H9 (cell line): ENCODE data around the gene SCLY. TPM values are rescaled to one million over a fixed set of nuclear protein-coding genes. Genes with fewer than 3 reads are reported as not detected.

Experiments
- DNase-seq: peaks from one replicate; pipeline ENCODE4 v3.0.0-alpha.2; 2017
- H2AFZ ChIP-seq: one replicate; pipeline ENCODE4 v1.6.1; 2013; ENCODE audit warnings: mild to moderate bottlenecking, low read length, control low read depth, moderate library complexity
- H2AK5ac ChIP-seq: 2 replicates; pipeline ENCODE4 v1.6.1; 2013; ENCODE audit warnings: low read length, control low read depth, mixed read lengths; ENCODE audit not compliant: insufficient read length
- H2BK120ac ChIP-seq: one replicate; pipeline ENCODE4 v1.6.1; 2013; ENCODE audit warnings: low read depth, mild to moderate bottlenecking, low read length, control low read depth, inconsistent platforms; ENCODE audit not compliant: poor library complexity, severe bottlenecking
- H2BK12ac ChIP-seq: 2 replicates; pipeline ENCODE4 v1.6.1; 2013; ENCODE audit warnings: low read length, control low read depth, mixed read lengths, low read depth; ENCODE audit not compliant: insufficient read length
- H2BK15ac ChIP-seq: 2 replicates; pipeline ENCODE4 v1.6.1; 2013; ENCODE audit warnings: low read depth, low read length, control low read depth
- H2BK20ac ChIP-seq: one replicate; pipeline ENCODE4 v1.6.1; 2013; ENCODE audit warnings: low read depth, mild to moderate bottlenecking, low read length, control low read depth, inconsistent platforms; ENCODE audit not compliant: poor library complexity, severe bottlenecking
- H2BK5ac ChIP-seq: 2 replicates; pipeline ENCODE4 v1.6.1; 2013; ENCODE audit warnings: low read length, control low read depth, mixed read lengths; ENCODE audit not compliant: insufficient read length
- H3K14ac ChIP-seq: 2 replicates; pipeline ENCODE4 v1.6.1; 2013; ENCODE audit warnings: low read length, control low read depth; ENCODE audit not compliant: insufficient read depth
- H3K18ac ChIP-seq: 2 replicates; pipeline ENCODE4 v1.6.1; 2013; ENCODE audit warnings: low read depth, mild to moderate bottlenecking, mixed read lengths, low read length, control low read depth; ENCODE audit not compliant: insufficient read length
- H3K23ac ChIP-seq: 2 replicates; pipeline ENCODE4 v1.6.1; 2013; ENCODE audit warnings: low read length, control low read depth, mixed read lengths, low read depth; ENCODE audit not compliant: insufficient read length
- H3K23me2 ChIP-seq: 2 replicates; pipeline ENCODE4 v1.6.1; 2013; ENCODE audit warnings: low read depth, mild to moderate bottlenecking, mixed read lengths, low read length, control low read depth; ENCODE audit not compliant: insufficient read length, poor library complexity, severe bottlenecking
- H3K27ac ChIP-seq: 2 replicates; pipeline ENCODE4 v1.5.1; 2013; ENCODE audit warnings: low read length, control low read depth, mixed read lengths, low read depth; ENCODE audit not compliant: insufficient read length
- H3K27me3 ChIP-seq: 2 replicates; pipeline ENCODE4 v1.6.1; 2013; ENCODE audit warnings: low read length, control low read depth, inconsistent platforms; ENCODE audit not compliant: insufficient read depth
- H3K4ac ChIP-seq: 2 replicates; pipeline ENCODE4 v1.6.1; 2013; ENCODE audit warnings: low read depth, mild to moderate bottlenecking, control low read depth, inconsistent platforms, low read length, moderate library complexity
- H3K4me1 ChIP-seq: 2 replicates; pipeline ENCODE4 v1.6.1; 2013; ENCODE audit warnings: low read length, control low read depth, inconsistent platforms; ENCODE audit not compliant: insufficient read depth
- H3K4me2 ChIP-seq: 2 replicates; pipeline ENCODE4 v1.6.1; 2013; ENCODE audit warnings: low read length, control low read depth, mixed read lengths; ENCODE audit not compliant: insufficient read length, insufficient read depth
- H3K56ac ChIP-seq: 2 replicates; pipeline ENCODE4 v1.6.1; 2013; ENCODE audit warnings: low read depth, mild to moderate bottlenecking, mixed read lengths, low read length, control low read depth; ENCODE audit not compliant: insufficient read length
- H3K79me1 ChIP-seq: 2 replicates; pipeline ENCODE4 v1.6.1; 2013; ENCODE audit warnings: low read depth, mild to moderate bottlenecking, moderate library complexity, low read length, control low read depth, inconsistent platforms; ENCODE audit not compliant: insufficient read depth, poor library complexity, severe bottlenecking
- H3K79me2 ChIP-seq: 2 replicates; pipeline ENCODE4 v1.6.1; 2013; ENCODE audit warnings: low read length, control low read depth, inconsistent platforms; ENCODE audit not compliant: insufficient read depth
- H3K9ac ChIP-seq: 2 replicates; pipeline ENCODE4 v1.6.1; 2013; ENCODE audit warnings: low read length, control low read depth, mixed read lengths; ENCODE audit not compliant: insufficient read length; ENCODE audit errors: extremely low read depth
- H3K9me3 ChIP-seq: one replicate; pipeline ENCODE4 v1.6.1; 2013; ENCODE audit warnings: low read depth, low read length, inconsistent platforms; ENCODE audit not compliant: control insufficient read depth
- H3T11ph ChIP-seq: one replicate; pipeline ENCODE4 v1.6.1; 2013; ENCODE audit warnings: mild to moderate bottlenecking, low read length, control low read depth, inconsistent platforms
- H4K20me1 ChIP-seq: one replicate; pipeline ENCODE4 v1.6.1; 2013; ENCODE audit not compliant: control insufficient read depth, insufficient read length, insufficient read depth
- H4K5ac ChIP-seq: 2 replicates; pipeline ENCODE4 v1.6.1; 2013; ENCODE audit warnings: low read depth, mild to moderate bottlenecking, mixed read lengths, low read length, control low read depth; ENCODE audit not compliant: insufficient read length
- H4K8ac ChIP-seq: replicated peaks from 2 replicates; pipeline ENCODE4 v1.6.1; 2013; ENCODE audit warnings: low read length, control low read depth, mixed read lengths, low read depth; ENCODE audit not compliant: insufficient read length
- H4K91ac ChIP-seq: 2 replicates; pipeline ENCODE4 v1.6.1; 2013; ENCODE audit warnings: low read depth, mild to moderate bottlenecking, moderate library complexity, mixed read lengths, low read length, control low read depth; ENCODE audit not compliant: insufficient read length
- H3K27ac Mint-ChIP-seq, 3 experiments: 2 replicates in 2 of 3; 3 replicates in 1 of 3; pipeline ENCODE4 v1.8.0; 2020 to 2021; ENCODE audit warnings: mixed read lengths in 3 of 3, mild to moderate bottlenecking in 1 of 3, moderate library complexity in 1 of 3
- H3K27me3 Mint-ChIP-seq: 2 replicates; pipeline ENCODE4 v1.8.0; 2021; ENCODE audit warnings: low read depth, mild to moderate bottlenecking, moderate library complexity, mixed read lengths
- H3K36me3 Mint-ChIP-seq, 3 experiments: 2 replicates in 2 of 3; 3 replicates in 1 of 3; pipeline ENCODE4 v1.8.0; 2020 to 2021; ENCODE audit warnings: low read depth in 3 of 3, mixed read lengths in 3 of 3; ENCODE audit not compliant: insufficient read depth in 1 of 3
- H3K4me1 Mint-ChIP-seq, 2 experiments: 2 replicates each; pipeline ENCODE4 v1.8.0; 2020; ENCODE audit warnings: mixed read lengths in 2 of 2
- H3K4me3 Mint-ChIP-seq, 2 experiments: 2 replicates in 1 of 2; 3 replicates in 1 of 2; pipeline ENCODE4 v1.8.0; 2020 to 2021; ENCODE audit warnings: mild to moderate bottlenecking in 2 of 2, mixed read lengths in 2 of 2, moderate library complexity in 1 of 2
- H3K9me3 Mint-ChIP-seq, 2 experiments: 2 replicates in 1 of 2; 3 replicates in 1 of 2; pipeline ENCODE4 v1.8.0; 2020; ENCODE audit warnings: mild to moderate bottlenecking in 2 of 2, mixed read lengths in 2 of 2, moderate library complexity in 1 of 2
- CTCF ChIP-seq: fragments of 200-600 bp; sonication (generic); conservative IDR thresholded peaks from 3 replicates; pipeline ENCODE4 v1.8.0; 2021; ENCODE audit warnings: antibody characterized with exemption, mild to moderate bottlenecking
- WGBS: extraction: QIAGEN DNeasy Blood & Tissue Kit; methylation state at CpG from one replicate; pipeline ENCODE4 v1.1.7; 2013; ENCODE audit warnings: missing lambda C conversion rate, low lambda C conversion rate, mixed read lengths; ENCODE audit not compliant: insufficient read length; ENCODE audit errors: extremely low coverage; 5-methylcytosine and 5-hydroxymethylcytosine counted together
- total RNA-seq: library from RNA; stranded (reverse); gene quantifications from 2 replicates; pipeline ENCODE4 v1.2.1, GENCODE V29; 2021

The SCLY gene
- total RNA-seq, 1 experiment from 2014 or later: 55.3 TPM

- H3K56ac ChIP-seq: no peak overlapping the region
- no peaks in the 10 kb centered on the region for H3K9me3 ChIP-seq
Observed at GRCh38 chr2:238129166-238130010, 68.6 kb downstream of the SCLY start.

More at GRCh38 chr2:238129166-238130010, 68.6 kb downstream of the SCLY start:
- no peak overlapping the region for H2BK15ac ChIP-seq
- H2BK120ac ChIP-seq: no peak overlapping the region
- H2BK20ac ChIP-seq: no peak overlapping the region
- H3K27ac ChIP-seq: no peak overlapping the region
- no peak overlapping the region; the same call in 1 of the 2 replicates for H3K14ac ChIP-seq
- no peak overlapping the region for H2AK5ac ChIP-seq
- no peak overlapping the region for H3K23ac ChIP-seq
- Mint-ChIP-seq H3K9me3 (no peaks in the 10 kb centered on the region; a peak in 1 of 5 replicates), H3K27me3 (no peaks in the 10 kb centered on the region; the same call in 1 of the 2 replicates), H3K27ac (no peak overlapping the region), H3K36me3 (no peaks in the 10 kb centered on the region), H3K4me1 (no peaks in the 10 kb centered on the region), H3K4me3 (no peak overlapping the region)
- H4K91ac ChIP-seq: no peak overlapping the region
- H4K20me1 ChIP-seq: no peaks in the 10 kb centered on the region
- H2BK5ac ChIP-seq: no peak overlapping the region
- DNase-seq: no peak
- H4K8ac ChIP-seq: no peak overlapping the region
- H2BK12ac ChIP-seq: no peak overlapping the region
- H3K18ac ChIP-seq: no peak overlapping the region
- no peaks in the 10 kb centered on the region for H3K79me2 ChIP-seq
- no peak overlapping the region for H2AFZ ChIP-seq
- no peak overlapping the region for H3T11ph ChIP-seq
- no peak overlapping the region for H3K4me2 ChIP-seq
- no peak for TF ChIP-seq CTCF
- no peak overlapping the region for H4K5ac ChIP-seq
- no peaks in the 10 kb centered on the region for H3K79me1 ChIP-seq
- H3K27me3 ChIP-seq: no peaks in the 10 kb centered on the region
- no peak overlapping the region for H3K9ac ChIP-seq
- no CpG with 5 or more reads among the region's 22 CpGs for WGBS
- no peaks in the 10 kb centered on the region for H3K23me2 ChIP-seq
- no peak overlapping the region for H3K4ac ChIP-seq
- H3K4me1 ChIP-seq: no peaks in the 10 kb centered on the region
